ENCODE data around the gene LGALS8.
"Not testable (repeated sequence)": the region's sequence is repeated elsewhere in the genome, so short reads cannot be mapped to it uniquely, and the experiment has no call there.

LGALS8 gene

DNA sequence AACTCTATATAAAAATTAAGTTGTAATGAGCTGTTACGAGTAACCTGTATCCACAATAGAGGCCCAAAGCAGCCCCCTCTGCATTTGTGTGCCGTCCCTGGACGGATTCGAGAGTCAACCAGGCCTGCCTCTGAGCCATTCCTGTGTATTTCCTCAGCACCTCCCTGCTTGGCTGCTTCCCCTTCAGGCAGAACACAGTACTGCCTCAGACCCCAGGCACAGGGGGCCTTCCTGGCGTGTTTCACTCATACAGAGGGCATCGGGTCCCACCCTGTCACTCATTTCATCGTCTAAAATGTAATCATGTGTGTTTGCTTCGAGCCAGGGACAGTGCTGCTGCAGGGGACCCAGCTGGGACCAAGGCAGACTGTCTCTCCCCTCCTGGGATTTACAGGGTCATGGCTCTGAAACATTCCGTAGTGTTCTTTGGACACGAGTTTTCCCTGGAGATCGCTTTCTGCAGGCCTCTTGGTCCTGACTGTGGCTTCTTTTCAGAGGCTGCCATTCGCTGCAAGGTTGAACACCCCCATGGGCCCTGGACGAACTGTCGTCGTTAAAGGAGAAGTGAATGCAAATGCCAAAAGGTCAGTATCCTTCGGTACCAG is 19.4 kb downstream of the LGALS8 start:
- no peak for DNase-seq

DNA sequence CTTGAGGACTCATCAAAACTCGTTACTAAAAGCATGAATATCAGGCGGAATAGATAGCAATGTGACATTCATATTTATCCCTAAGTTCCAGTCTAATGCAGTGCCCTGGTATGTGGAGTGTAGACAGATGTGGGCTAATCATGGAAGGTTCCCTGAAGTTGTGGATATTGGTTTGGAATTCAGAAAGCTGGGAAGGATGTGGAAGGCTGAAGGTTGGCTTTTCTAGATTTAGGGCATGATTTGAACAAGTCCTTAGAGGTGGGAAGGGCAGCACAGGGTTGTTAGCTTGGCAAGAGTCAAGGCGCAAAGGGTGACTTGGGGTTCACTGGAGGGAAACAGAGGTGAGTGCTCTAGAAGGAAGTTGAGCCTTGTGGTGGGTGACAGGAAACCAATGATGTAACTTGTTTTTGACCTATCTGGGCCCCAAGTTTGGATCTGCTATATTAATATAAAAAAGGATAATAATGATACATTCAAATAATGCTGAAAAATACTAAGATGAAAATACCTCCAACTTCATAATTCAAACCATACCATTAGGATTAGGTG is 21.9 kb downstream of the LGALS8 start:
- DNase-seq = no peak

DNA sequence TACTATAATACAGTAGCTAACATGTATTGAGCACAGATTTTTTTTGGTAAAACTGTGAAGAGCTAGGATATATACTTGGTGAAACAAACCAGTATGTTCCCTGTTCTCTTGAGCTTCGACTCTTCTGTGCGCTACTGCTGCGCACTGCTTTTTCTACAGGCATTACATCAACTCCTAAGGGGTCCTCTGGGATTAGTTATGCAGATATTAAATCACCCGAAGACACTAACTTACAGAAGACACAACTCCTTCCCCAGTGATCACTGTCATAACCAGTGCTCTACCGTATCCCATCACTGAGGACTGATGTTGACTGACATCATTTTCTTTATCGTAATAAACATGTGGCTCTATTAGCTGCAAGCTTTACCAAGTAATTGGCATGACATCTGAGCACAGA is 24.7 kb downstream of the LGALS8 start:
- DNase-seq = no peak

DNA sequence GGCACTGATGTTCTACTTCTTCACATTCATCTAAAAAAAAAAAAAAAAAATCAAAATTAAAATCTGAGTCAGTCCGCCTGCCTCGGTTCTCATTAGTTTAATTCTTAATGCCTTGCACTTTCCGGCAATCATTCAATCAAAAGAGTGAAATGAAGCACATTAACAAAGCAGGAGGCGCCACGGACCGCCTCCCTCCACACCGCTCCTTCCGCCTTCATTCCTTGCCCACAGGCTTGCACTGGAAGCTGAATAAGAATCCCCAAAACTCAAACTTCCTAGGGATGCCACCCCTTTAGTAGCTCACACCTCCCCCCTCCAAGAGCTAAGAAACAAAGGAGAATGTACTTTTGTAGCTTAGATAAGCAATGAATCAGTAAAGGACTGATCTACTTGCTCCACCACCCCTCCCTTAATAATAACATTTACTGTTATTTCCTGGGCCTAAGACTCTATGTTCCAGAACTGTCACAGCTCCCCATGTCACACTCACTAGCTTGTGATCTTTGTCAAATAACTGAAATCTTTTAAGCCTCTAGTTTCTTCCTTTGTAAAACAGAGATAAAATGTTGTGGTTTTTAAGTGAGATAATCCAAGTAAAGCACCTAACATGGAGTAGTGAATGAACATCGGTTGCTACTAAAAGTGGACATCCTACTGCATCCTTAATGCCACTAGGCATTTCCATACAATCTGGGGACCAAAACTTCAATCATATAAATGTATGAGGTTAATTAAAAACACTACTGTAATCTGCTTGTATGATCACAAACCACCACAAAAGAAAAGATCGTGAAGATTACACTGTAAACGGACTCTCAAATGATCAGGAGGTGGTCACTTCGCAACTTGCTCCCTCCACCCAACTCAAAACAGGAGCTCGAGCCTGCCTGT is 27.4 kb downstream of the LGALS8 start:
- DNase-seq = no peak

DNA sequence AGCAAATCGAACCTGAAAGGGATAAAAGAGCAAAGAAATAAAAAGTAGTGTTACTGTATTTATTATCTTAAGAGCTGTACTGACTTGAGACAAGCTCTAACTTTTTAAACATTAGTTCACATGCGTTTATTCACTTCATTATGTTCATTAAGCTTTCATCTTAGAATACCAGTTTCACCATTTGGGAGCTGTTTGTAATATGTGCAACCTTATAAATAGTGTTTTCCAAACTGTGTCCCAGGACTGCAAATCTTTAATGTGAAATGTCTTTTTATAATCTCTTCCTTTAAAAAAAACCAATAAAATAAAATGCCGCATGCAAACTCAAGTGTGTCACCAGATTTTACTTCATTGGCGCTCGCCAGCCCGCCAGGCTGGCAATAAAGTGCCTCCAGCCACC is 28.3 kb downstream of the LGALS8 start:
- DNase-seq = no peak

- DNase-seq = no peak
Observed at GRCh38 chr1:236552901-236553300, 29.1 kb downstream of the LGALS8 start.

GRCh38 chr1:236553370-236553769 is 29.6 kb downstream of the LGALS8 start:
- no peak for DNase-seq

- DNase-seq = no peak
Observed at GRCh38 chr1:236556606-236557005, 32.8 kb downstream of the LGALS8 start.

DNA sequence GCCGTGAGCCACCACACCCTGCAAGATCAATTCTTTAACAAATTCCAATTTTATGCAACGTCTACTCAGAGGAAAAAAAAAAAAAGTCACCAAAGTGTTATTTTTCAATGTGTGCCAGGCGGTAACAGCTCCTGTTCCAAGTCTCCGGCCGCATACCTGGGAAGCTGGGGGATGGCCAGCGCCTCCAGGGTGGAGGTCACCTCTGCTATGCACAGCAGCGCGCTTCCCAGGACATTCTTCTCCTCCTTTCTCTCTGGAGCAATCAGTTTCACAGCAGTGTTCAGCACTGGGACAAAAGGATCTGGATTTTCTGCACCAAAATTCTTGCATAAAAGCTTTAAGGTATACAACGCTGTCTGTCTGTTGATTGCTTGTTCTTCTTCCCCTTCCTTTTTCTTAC is 34.3 kb downstream of the LGALS8 start:
- no peak for DNase-seq

- DNase-seq = no peak
Observed at GRCh38 chr1:236558846-236559245, 35.1 kb downstream of the LGALS8 start.

GRCh38 chr1:236560213-236560771 is 36.5 kb downstream of the LGALS8 start:
- no peak for DNase-seq

GRCh38 chr1:236561976-236562375 is 38.2 kb downstream of the LGALS8 start:
- no peak for DNase-seq

- DNase-seq = no peak
Observed at GRCh38 chr1:236565530-236565929, 41.7 kb downstream of the LGALS8 start.

DNA sequence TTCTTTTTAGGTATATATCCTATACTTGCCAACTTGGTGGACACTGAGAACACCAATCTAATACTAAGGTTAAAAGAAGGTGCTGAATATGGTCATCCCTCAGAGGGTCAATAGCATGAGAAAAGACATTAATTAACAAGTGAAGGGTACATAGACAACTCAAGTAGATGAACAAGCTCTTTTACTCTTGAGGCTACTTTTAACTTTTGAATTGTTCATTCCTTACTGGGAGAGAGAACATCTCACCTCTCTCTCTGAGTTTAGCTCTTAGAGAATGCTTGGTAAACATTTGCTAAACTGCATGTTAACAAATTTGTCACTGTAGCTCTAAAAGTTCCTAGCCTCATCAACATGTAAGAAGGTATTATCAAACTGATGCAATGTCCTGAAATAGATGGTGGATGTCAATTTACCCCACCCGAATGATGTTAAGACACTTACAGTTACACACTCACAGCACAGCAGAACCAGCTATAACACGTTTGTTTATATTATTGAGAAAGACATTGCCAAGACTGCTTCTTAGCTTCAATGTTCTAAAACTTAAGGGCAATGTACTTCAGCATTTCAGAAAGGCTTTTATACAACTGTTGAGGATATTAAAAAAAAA is 44.6 kb downstream of the LGALS8 start:
- DNase-seq = no peak

GRCh38 chr1:236575523-236575922 is 51.7 kb downstream of the LGALS8 start:
- no peak for DNase-seq

DNA sequence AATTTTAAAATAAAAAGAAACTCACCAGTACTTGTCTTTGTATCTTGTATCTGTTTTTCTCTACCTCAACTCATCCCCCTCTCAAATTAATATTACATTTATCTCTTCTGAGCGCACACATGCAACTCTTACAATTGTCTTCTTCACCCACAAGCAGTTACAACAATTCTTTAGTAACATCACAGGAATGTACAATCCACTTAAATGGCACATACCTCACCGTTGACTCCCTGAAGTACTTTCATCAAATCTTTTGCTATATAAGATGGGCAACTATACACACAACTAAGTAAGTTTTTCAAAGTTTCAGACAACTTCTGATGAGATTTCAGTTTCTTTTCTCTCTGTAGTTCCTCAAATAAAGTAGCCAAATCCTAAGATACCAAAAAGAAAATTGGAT is 52.2 kb downstream of the LGALS8 start:
- DNase-seq = no peak

GRCh38 chr1:236577041-236577440 is 53.3 kb downstream of the LGALS8 start:
- DNase-seq = not testable (repeated sequence)

GRCh38 chr1:236578661-236579060 is 54.9 kb downstream of the LGALS8 start:
- DNase-seq = no peak

DNA sequence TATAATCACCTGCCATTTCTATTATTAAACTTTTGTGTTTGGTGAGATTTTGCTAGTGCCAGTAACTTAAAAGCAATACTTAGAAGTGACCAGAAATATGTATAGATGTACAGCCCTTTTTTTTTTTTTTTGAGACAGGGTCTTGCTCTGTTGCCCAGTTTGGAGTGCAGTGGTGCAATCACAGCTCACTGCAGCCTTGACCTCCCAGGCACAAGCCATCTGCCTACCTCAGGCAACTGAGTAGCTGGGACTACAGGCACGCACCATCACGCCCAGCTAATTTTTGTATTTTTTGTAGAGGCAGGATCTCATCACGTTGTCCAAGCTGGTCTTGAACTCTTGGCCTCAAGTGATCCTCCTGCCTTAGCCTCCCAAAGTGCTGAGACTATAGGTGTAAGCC is 56.6 kb downstream of the LGALS8 start:
- not testable (repeated sequence) for DNase-seq

DNA sequence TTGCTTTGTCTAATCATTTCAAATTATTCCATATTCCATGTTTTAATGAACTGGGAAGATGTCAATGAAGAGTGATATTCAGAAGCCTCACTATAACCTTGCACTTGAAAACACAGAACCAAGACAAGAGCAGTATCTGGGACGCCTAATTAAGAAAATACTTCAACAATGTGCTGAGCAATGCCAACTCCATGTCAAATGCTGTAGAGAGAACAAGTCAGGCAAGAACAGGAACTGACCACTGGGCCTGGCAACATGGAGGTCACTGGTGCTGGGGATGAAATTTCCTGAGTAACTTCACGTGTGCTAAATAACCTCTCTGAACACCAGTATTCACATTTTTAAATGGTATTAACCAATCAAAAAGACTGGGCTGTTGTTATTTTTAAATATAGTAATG is 57.7 kb downstream of the LGALS8 start:
- no peak for DNase-seq

GRCh38 chr1:236589531-236589930 is 65.7 kb downstream of the LGALS8 start:
- DNase-seq = no peak

- no peak for DNase-seq
Observed at GRCh38 chr1:236590553-236591150, 66.9 kb downstream of the LGALS8 start.

DNA sequence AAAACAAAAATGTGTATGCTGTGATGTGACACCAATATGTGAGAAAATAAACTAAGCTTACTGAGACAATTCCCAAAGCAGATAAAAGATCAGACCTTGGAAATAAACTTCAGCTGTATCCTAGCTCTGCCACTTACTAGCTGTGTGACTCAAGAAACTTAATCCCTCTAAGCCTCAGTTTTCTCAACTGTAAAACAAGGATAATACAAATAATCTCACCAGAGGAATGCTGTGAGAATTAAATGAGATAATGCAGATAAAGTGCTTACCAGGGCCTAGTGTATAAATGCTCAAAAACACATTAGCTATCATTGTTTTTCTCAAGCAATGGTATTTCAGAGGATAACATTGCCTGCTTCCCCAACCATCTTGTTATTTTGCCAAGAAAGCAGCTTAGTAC is 78.4 kb downstream of the LGALS8 start:
- DNase-seq = no peak
